DMS114 treated with DMSO at 0.1 percent for 48 hours (cell line): ENCODE results near the gene LAMTOR4.
"Not testable (repeated sequence)": the region's sequence is repeated elsewhere in the genome, so short reads cannot be mapped to it uniquely, and the experiment has no call there.

Source experiments
- DNase-seq: peaks from one replicate; lab custom pipeline; 2025; ENCODE audit not compliant: unreplicated experiment; lab: John Stamatoyannopoulos, UW

LAMTOR4 gene

GRCh38 chr7:100195901-100196322, 47.2 kb downstream of the LAMTOR4 start:
- DNase-seq: not testable (repeated sequence)

DNA sequence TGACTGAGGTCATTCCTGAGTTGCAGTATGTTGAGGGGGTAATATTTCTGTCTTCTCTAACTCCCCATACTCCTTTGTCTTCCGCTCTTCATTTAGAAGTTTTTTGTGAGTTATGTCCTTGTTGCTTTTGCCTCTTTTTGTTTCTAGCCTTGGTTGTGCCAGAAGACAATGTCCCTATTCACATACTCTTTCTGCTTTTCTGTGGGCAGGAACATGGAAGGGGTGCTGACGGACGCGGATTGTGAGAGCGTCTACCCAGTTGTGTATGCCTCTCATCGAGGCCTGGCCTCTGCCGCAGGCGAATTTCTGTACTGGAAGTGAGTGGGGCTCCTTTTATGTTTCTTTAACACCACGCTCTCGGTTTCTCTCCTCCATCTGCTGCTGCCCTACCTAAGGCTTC, 49.5 kb downstream of the LAMTOR4 start:
- no peak for DNase-seq

DNA sequence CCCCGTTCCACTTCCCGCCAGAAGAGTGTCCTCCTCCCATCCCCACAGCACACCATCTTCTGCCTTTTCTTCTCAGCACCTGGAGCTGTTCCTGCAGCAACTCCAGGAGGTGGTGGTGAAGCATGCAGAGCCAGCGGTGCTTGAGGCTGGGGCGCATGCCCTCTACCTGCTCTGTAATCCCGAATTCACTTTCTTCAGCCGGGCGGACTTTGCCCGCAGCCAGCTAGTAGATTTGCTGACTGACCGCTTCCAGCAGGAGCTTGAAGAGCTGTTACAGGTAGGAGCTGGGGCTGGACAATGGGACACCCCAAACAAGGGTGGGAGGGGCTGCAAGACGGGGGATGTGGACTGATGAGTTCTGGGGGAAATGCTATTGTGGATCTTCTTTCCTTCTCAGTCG, 52.0 kb downstream of the LAMTOR4 start:
- no peak for DNase-seq
